Ovary (tissue), 9 donors: ENCODE data around the gene PIAS1. TPM values are rescaled to one million over a fixed set of nuclear protein-coding genes. Genes with fewer than 3 reads are reported as not detected.

Experiments used
- DNase-seq, 5 donors: peaks; one replicate each; pipeline ENCODE4 v3.0.0-alpha.2; 2019 to 2020
- H3K27ac ChIP-seq, 2 donors: fragments of 200-600 bp; one replicate each; pipeline versions ENCODE4 v1.5.1 to v1.8.0; 2019 to 2022
- H3K27me3 ChIP-seq: fragments of 200-600 bp; one replicate; pipeline ENCODE4 v1.8.0; 2022
- H3K36me3 ChIP-seq: fragments of 200-600 bp; sonication (generic); one replicate; pipeline ENCODE4 v1.5.1; 2019
- H3K4me1 ChIP-seq: one replicate; pipeline ENCODE4 v1.8.1; 2013; ENCODE audit warnings: mild to moderate bottlenecking, moderate library complexity; ENCODE audit not compliant: insufficient read depth
- H3K4me3 ChIP-seq: fragments of 200-600 bp; sonication (generic); one replicate; pipeline ENCODE4 v1.5.1; 2017
- H3K9me3 ChIP-seq, 2 donors: fragments of 200-600 bp in 1 of 2; sonication (generic) in 1 of 2; one replicate each; pipeline versions ENCODE4 v1.5.1 to v1.8.1; 2013 to 2019; ENCODE audit warnings: mild to moderate bottlenecking in 1 of 2, moderate library complexity in 1 of 2
- CTCF ChIP-seq, 3 donors: fragments of 450-650 bp in 2 of 3; fragments of 200-600 bp in 1 of 3; IDR thresholded peaks; one replicate each; pipeline versions ENCODE4 v1.5.1 to v1.8.0; 2016 to 2022; ENCODE audit warnings: antibody characterized with exemption in 3 of 3, mild to moderate bottlenecking in 1 of 3
- EP300 ChIP-seq: sonication (generic); formaldehyde crosslinking; IDR thresholded peaks from one replicate; pipeline ENCODE4 v1.6.1; 2017; ENCODE audit warnings: antibody characterized with exemption
- POLR2A ChIP-seq: fragments of 450-650 bp; IDR thresholded peaks from one replicate; pipeline ENCODE4 v1.6.1; 2017; ENCODE audit warnings: antibody characterized with exemption, mild to moderate bottlenecking, moderate library complexity
- WGBS, 3 donors: extraction: QIAGEN DNeasy Blood & Tissue Kit in 1 of 3; methylation state at CpG; one replicate each; pipeline versions ENCODE4 v1.1.5 to v1.1.7; 2013 to 2017; 5-methylcytosine and 5-hydroxymethylcytosine counted together
- intact Hi-C, 4 donors: fragments of 100-400 bp; cut with DNase I; formaldehyde crosslinking; loops; one replicate each; pipeline versions ENCODE4 v1.11.0 to v1.15.1; 2022 to 2023
- polyA plus RNA-seq, 2 donors: library from polyadenylated mRNA; stranded (reverse); fragments of 200-250 nt in 1 of 2; fragments of 350-450 nt in 1 of 2; fragmentation: Illumina TruSeq in 1 of 2; extraction: RNeasy Lipid Tissue Mini Kit (QIAGEN cat#74804) in 1 of 2; gene quantifications; one replicate each; pipeline ENCODE4 v1.2.3, GENCODE V29; 2013 to 2014
- total RNA-seq, 7 donors: library from RNA; depleted of rRNA in 2 of 7; stranded (reverse); fragments of >200 nt in 2 of 7; fragmentation: NEBNext Ultra II Directional in 3 of 7; extraction: Animal tissue kit (Norgen Biotek cat#: 25700) in 3 of 7; gene quantifications; one replicate each; pipeline versions ENCODE4 v1.1.0 to v1.2.4, GENCODE V29; 2016 to 2023
- donor health status: DM: no; HTN: no; CAD: no; lungs with moderate emphysema.
- donor health status: DM: no; HTN: no; CAD: no.
- donor health status: Bipolar disorder and iron deficiency.
- donor health status: DM: yes; HTN: yes; CAD: no.
- donor health status: DM: no; HTN: no; CAD: no.
- donor health status: DM: yes; HTN: yes; CAD: no.

Gene PIAS1
- total and polyA plus RNA-seq, 9 donors: 18.6 to 75.4 (median 48.6) TPM

- Histone ChIP-seq H3K27me3 (no peaks in the 10 kb centered on the region), H3K4me3 (no peak overlapping the region), H3K27ac (no peak overlapping the region), H3K36me3 (no peaks in the 10 kb centered on the region), H3K9me3 (no peaks in the 10 kb centered on the region), H3K4me1 (peaks cover 4% of the 10 kb centered on the region)
- 57 to 68% (median 63%) methylated on average over 2 of the region's 2 CpGs for WGBS, 3 donors
- intact Hi-C loops: no loop called here
- no peak for DNase-seq
- TF ChIP-seq EP300 (no peak), POLR2A (no peak), CTCF (IDR thresholded peaks at IDR 0.05) (no peak)
These were observed 134.5 kb downstream of the PIAS1 start for GRCh38 chr15:68188647-68189046.

GRCh38 chr15:68190048-68190447 is 135.9 kb downstream of the PIAS1 start:
- Histone ChIP-seq H3K27me3 (no peaks in the 10 kb centered on the region), H3K4me3 (no peak overlapping the region), H3K27ac (no peak overlapping the region), H3K4me1 (peaks cover 4% of the 10 kb centered on the region), H3K36me3 (no peaks in the 10 kb centered on the region), H3K9me3 (no peaks in the 10 kb centered on the region)
- intact Hi-C loops: loop anchor here in 1 of 4 donors (10.0 kb wide), 1 partner anchor 1015 kb away; no protein-coding TSS in a partner anchor
- no peak for DNase-seq
- 93 to 96% (median 96%) methylated on average over 4 of the region's 4 CpGs for WGBS, 3 donors
- TF ChIP-seq EP300 (no peak), POLR2A (no peak), CTCF (IDR thresholded peaks at IDR 0.05) (no peak)

- DNase-seq: no peak
- H3K4me1 ChIP-seq: peaks cover 2% of the 10 kb centered on the region
- H3K4me3 ChIP-seq: no peak overlapping the region
- no peak for TF ChIP-seq EP300
- TF ChIP-seq POLR2A: no peak
- TF ChIP-seq CTCF (IDR thresholded peaks at IDR 0.05): no peak
- intact Hi-C loops: loop anchor here in 1 of 4 donors (10.0 kb wide), 1 partner anchor 1017 kb away; no protein-coding TSS in a partner anchor
- H3K9me3 ChIP-seq: no peaks in the 10 kb centered on the region
- no peaks in the 10 kb centered on the region for H3K27me3 ChIP-seq
- H3K27ac ChIP-seq: no peak overlapping the region
- WGBS, 3 donors: 55 to 59% (median 55%) methylated on average over 3 of the region's 3 CpGs
- no peaks in the 10 kb centered on the region for H3K36me3 ChIP-seq
These were observed 137.4 kb downstream of the PIAS1 start for GRCh38 chr15:68191555-68191954.

GRCh38 chr15:68192117-68192516 is 138.0 kb downstream of the PIAS1 start:
- Histone ChIP-seq H3K4me1 (peaks cover 4% of the 10 kb centered on the region), H3K27me3 (no peaks in the 10 kb centered on the region), H3K36me3 (no peaks in the 10 kb centered on the region), H3K4me3 (no peak overlapping the region), H3K9me3 (no peaks in the 10 kb centered on the region), H3K27ac (no peak overlapping the region)
- WGBS, 3 donors: 89 to 96% (median 91%) methylated on average over 4 of the region's 4 CpGs
- no peak for TF ChIP-seq POLR2A
- TF ChIP-seq EP300: no peak
- no peak for TF ChIP-seq CTCF (IDR thresholded peaks at IDR 0.05)
- intact Hi-C loops: loop anchor here in 1 of 4 donors (10.0 kb wide), 1 partner anchor 1017 kb away; no protein-coding TSS in a partner anchor
- DNase-seq: no peak
